KMS-11 (cell line): ENCODE data around the gene MAML2.

ENCODE experiments used
- H2AFZ ChIP-seq: fragments of 200-600 bp; sonication (generic); 2 replicates; pipeline ENCODE4 v1.6.1; 2016; ENCODE audit warnings: antibody characterized with exemption, mixed run types, low read depth
- H3K27ac ChIP-seq: fragments of 200-600 bp; sonication (generic); 2 replicates; pipeline ENCODE4 v1.6.1; 2016; ENCODE audit warnings: mild to moderate bottlenecking, mixed run types
- H3K27me3 ChIP-seq: fragments of 200-600 bp; sonication (generic); 2 replicates; pipeline ENCODE4 v1.6.1; 2017; ENCODE audit warnings: mild to moderate bottlenecking, low read depth, mixed run types, moderate library complexity; ENCODE audit not compliant: insufficient read depth
- H3K36me3 ChIP-seq: fragments of 200-600 bp; sonication (generic); 2 replicates; pipeline ENCODE4 v1.6.1; 2017; ENCODE audit warnings: mild to moderate bottlenecking, mixed run types; ENCODE audit not compliant: insufficient read depth
- H3K4me1 ChIP-seq: fragments of 200-600 bp; sonication (generic); 2 replicates; pipeline ENCODE4 v1.6.1; 2016; ENCODE audit warnings: mild to moderate bottlenecking, low read depth, mixed run types; ENCODE audit not compliant: poor library complexity, severe bottlenecking
- H3K4me2 ChIP-seq: fragments of 200-600 bp; sonication (generic); 2 replicates; pipeline ENCODE4 v1.7.0; 2016; ENCODE audit warnings: mild to moderate bottlenecking, mixed run types
- H3K4me3 ChIP-seq: fragments of 200-600 bp; sonication (generic); IDR thresholded peaks from 2 replicates; pipeline ENCODE4 v1.6.1; 2017; ENCODE audit warnings: low read depth, low read length, mixed read lengths; ENCODE audit not compliant: insufficient read depth
- H3K79me2 ChIP-seq: fragments of 200-600 bp; sonication (generic); 2 replicates; pipeline ENCODE4 v1.6.1; 2016; ENCODE audit warnings: low read depth, mixed run types; ENCODE audit not compliant: insufficient read depth
- H3K9ac ChIP-seq: fragments of 200-600 bp; sonication (generic); 2 replicates; pipeline ENCODE4 v1.6.1; 2016; ENCODE audit warnings: mild to moderate bottlenecking, mixed run types
- H4K20me1 ChIP-seq: fragments of 200-600 bp; sonication (generic); 2 replicates; pipeline ENCODE4 v1.6.1; 2016; ENCODE audit warnings: mild to moderate bottlenecking, mixed run types; ENCODE audit not compliant: insufficient read depth
- CTCF ChIP-seq: fragments of 200-600 bp; sonication (generic); conservative IDR thresholded peaks from 2 replicates; pipeline ENCODE4 v1.6.1; 2017; ENCODE audit warnings: low read depth, mild to moderate bottlenecking, antibody characterized with exemption, low read length, moderate library complexity, mixed read lengths

MAML2 gene

GRCh38 chr11:96124155-96124554 lies 218.8 kb downstream of the MAML2 start:
- Histone ChIP-seq H3K27ac (no peak overlapping the region), H3K9ac (no peak overlapping the region), H3K27me3 (no peaks in the 10 kb centered on the region), H4K20me1 (no peaks in the 10 kb centered on the region), H3K4me2 (no peak overlapping the region), H3K79me2 (no peaks in the 10 kb centered on the region), H3K4me1 (no peaks in the 10 kb centered on the region), H3K36me3 (no peaks in the 10 kb centered on the region), H3K4me3 (no peak overlapping the region), H2AFZ (no peak overlapping the region)
- no peak for TF ChIP-seq CTCF

GRCh38 chr11:96123301-96123700 lies 219.7 kb downstream of the MAML2 start:
- no peak overlapping the region for H3K4me2 ChIP-seq
- TF ChIP-seq CTCF: no peak
- H3K9ac ChIP-seq: no peak overlapping the region

GRCh38 chr11:96122601-96123074 lies 220.4 kb downstream of the MAML2 start:
- no peaks in the 10 kb centered on the region for H3K27me3 ChIP-seq
- H3K36me3 ChIP-seq: no peaks in the 10 kb centered on the region
- H3K4me3 ChIP-seq: no peak overlapping the region
- no peaks in the 10 kb centered on the region for H4K20me1 ChIP-seq
- H3K4me1 ChIP-seq: no peaks in the 10 kb centered on the region
- no peak overlapping the region for H3K4me2 ChIP-seq
- H2AFZ ChIP-seq: no peak overlapping the region
- H3K79me2 ChIP-seq: no peaks in the 10 kb centered on the region
- H3K27ac ChIP-seq: no peak overlapping the region
- TF ChIP-seq CTCF: no peak
- H3K9ac ChIP-seq: no peak overlapping the region

More at GRCh38 chr11:96123301-96123700, 219.7 kb downstream of the MAML2 start:
- no peaks in the 10 kb centered on the region for H3K27me3 ChIP-seq
- no peaks in the 10 kb centered on the region for H3K4me1 ChIP-seq
- no peak overlapping the region for H3K4me3 ChIP-seq
- H3K79me2 ChIP-seq: no peaks in the 10 kb centered on the region
- no peaks in the 10 kb centered on the region for H3K36me3 ChIP-seq
- no peak overlapping the region for H3K27ac ChIP-seq
- H2AFZ ChIP-seq: no peak overlapping the region
- H4K20me1 ChIP-seq: no peaks in the 10 kb centered on the region

GRCh38 chr11:96119211-96119610 lies 223.8 kb downstream of the MAML2 start:
- no peak overlapping the region for H3K9ac ChIP-seq
- no peaks in the 10 kb centered on the region for H3K27me3 ChIP-seq
- H3K36me3 ChIP-seq: no peaks in the 10 kb centered on the region
- no peak overlapping the region for H2AFZ ChIP-seq
- no peak overlapping the region for H3K27ac ChIP-seq
- no peaks in the 10 kb centered on the region for H3K4me1 ChIP-seq
- H3K79me2 ChIP-seq: no peaks in the 10 kb centered on the region
- H3K4me2 ChIP-seq: no peak overlapping the region
- H3K4me3 ChIP-seq: no peak overlapping the region
- TF ChIP-seq CTCF: no peak
- no peaks in the 10 kb centered on the region for H4K20me1 ChIP-seq
